ENCODE data around the gene PCBP1. TPM values are rescaled to one million over a fixed set of nuclear protein-coding genes. Genes with fewer than 3 reads are reported as not detected.
A peak's percentile ranks its signal among the peaks of the same experiment; 100 is the strongest.

PCBP1 gene
- polyA plus RNA-seq, 1 of the 3 experiments (the other 2 are of a cell fraction): 94.0 TPM

DNA sequence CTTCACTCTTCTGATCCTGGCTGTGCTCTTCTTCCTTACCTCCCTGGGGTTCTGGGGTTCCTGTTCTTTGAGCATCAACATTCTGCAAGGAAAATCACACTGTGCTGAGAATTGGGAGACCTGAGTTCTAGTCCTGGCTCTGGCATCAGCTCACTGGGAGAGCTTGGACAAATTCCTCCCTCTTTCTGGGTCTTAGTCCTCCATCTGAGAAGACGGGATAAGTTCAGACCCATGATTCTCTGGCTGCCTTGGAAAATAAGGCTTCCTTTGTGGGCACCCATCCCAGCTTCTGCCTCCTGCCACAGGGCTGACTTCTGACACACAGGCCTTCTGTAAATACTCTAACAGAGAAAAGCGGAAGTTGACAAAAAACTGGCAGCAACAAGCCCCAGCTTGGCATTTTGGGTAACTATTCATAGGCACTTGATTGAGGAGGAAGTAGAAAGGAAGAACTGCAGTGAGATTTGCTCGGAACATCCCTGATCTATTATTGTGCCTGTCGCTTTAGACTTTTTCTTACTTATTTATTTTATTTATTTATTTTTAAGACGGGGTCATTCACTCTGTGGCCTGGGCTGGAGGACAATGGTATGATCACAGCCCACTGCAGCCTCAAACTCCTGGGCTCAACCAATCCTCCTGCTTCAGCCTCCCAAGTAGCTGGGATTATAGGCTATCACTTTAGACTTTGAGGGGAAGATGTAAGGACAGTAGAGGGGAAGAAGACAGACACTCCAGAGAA is 7.9 kb downstream of the PCBP1 start:
- H3K4me2 ChIP-seq: no peak overlapping the region
- CTCF ChIA-PET: interaction anchor here (1.0 kb wide), 1 partner anchor 47 kb away, joined by 3 read pairs; no protein-coding TSS in a partner anchor
- no peaks in the 10 kb centered on the region for H3K9me3 ChIP-seq
- WGBS (ENCODE audit: low lambda C conversion rate): 77% methylated on average over 5 of the region's 5 CpGs
- H3K36me3 ChIP-seq (replicated peaks in 1 of 2; ENCODE audit: control insufficient read depth in 1 of 2, insufficient read depth in 2 of 2, low read length in 1 of 2): peaks cover 3 to 4% of the 10 kb centered on the region in 2 experiments
- peaks cover 12% of the 10 kb centered on the region; the same call in 1 of the 2 replicates for H3K79me2 ChIP-seq (ENCODE audit: insufficient read depth)
- H4K20me1 ChIP-seq (ENCODE audit: insufficient read depth): no peaks in the 10 kb centered on the region
- POLR2A ChIA-PET: no interaction called here
- no peak overlapping the region for H3K9ac ChIP-seq
- H3F3A ChIP-seq (replicated peaks; ENCODE audit: insufficient read depth): peaks cover 10% of the 10 kb centered on the region
- no peak overlapping the region for H3K27ac ChIP-seq (ENCODE audit: low read depth in 2 of 2, low read length in 1 of 2)
- no peak overlapping the region for H3K4me3 ChIP-seq (ENCODE audit: low read depth in 2 of 2, low read length in 1 of 2)
- no peak for TF ChIP-seq TAF1 (IDR thresholded peaks at IDR 0.05; ENCODE audit: borderline replicate concordance, low read depth, low read length)
- no peaks in the 10 kb centered on the region for H3K27me3 ChIP-seq (ENCODE audit: insufficient read depth)
- peak overlapping the region; percentile 51; the same call in 1 of the 2 replicates for H2AFZ ChIP-seq (ENCODE audit: low read depth)
- H3K9me2 ChIP-seq: no peaks in the 10 kb centered on the region
- no peak for DNase-seq
- peaks cover under 1 to 4% of the 10 kb centered on the region in 2 experiments; a peak in 1 of 4 replicates for H3K4me1 ChIP-seq (ENCODE audit: control insufficient read depth in 1 of 2, insufficient read depth in 2 of 2, low read depth in 1 of 2, low read length in 1 of 2)

DNA sequence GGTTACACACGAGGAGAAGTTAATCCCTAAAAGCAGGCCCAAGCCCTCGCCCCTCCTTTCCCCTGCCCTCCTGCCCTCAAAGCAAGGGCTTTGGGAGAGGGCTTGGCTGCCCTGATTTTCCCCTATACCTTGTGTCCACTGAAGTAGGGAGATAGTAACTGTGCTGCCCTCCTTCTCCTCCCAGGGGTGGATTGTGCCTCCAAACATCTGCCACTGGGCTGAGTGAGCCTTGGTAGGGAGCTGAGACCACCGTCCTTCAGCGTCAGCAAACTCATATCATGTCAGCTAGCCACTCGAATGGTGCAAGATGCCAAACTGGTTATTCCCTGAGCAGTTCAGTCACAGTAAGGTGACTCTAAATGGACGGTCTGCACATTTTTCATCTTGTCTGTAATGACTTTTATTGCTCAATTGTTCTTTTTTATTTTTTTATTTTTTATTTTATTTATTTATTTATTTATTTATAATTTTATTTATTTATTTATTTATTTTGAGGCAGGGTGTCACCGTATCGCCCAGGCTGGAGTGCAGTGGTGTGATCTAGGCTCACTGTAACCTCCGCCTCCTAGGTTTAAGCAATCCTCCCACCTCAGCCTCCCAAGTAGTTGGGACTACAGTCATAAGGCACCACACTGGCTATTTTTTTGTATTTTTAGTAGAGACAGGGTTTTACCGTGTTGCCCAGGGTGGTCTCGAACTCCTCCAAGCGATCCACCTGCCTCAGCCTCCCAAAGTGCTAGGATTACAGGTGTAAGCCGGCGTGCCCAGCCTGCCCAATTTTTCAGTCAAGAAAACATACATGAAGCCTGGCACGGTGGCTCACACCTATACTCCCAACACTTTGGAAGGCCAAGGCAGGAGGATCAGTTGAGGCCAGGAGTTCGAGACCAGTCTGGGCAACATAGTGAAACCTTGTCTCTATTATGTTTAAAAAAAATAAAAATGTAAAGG is 8.7 kb downstream of the PCBP1 start:
- H3K4me3 ChIP-seq (ENCODE audit: low read depth in 2 of 2, low read length in 1 of 2): no peak overlapping the region
- peaks cover 4% of the 10 kb centered on the region for H3F3A ChIP-seq (replicated peaks; ENCODE audit: insufficient read depth)
- H3K4me2 ChIP-seq: no peak overlapping the region
- H3K27me3 ChIP-seq (ENCODE audit: insufficient read depth): no peaks in the 10 kb centered on the region
- H3K27ac ChIP-seq (ENCODE audit: low read depth in 2 of 2, low read length in 1 of 2): no peak overlapping the region
- no peaks in the 10 kb centered on the region for H4K20me1 ChIP-seq (ENCODE audit: insufficient read depth)
- H3K36me3 ChIP-seq (replicated peaks in 1 of 2; ENCODE audit: control insufficient read depth in 1 of 2, insufficient read depth in 2 of 2, low read length in 1 of 2): no peaks in the 10 kb centered on the region
- 91% methylated on average over 16 of the region's 16 CpGs for WGBS (ENCODE audit: low lambda C conversion rate)
- ChIA-PET CTCF (interaction anchor here (1.0 kb wide), 1 partner anchor 46 kb away, joined by 3 read pairs; no protein-coding TSS in a partner anchor), POLR2A (no interaction called here)
- H3K79me2 ChIP-seq (ENCODE audit: insufficient read depth): peaks cover 7% of the 10 kb centered on the region; the same call in 1 of the 2 replicates
- TF ChIP-seq EZH2phosphoT487 (IDR thresholded peaks at IDR 0.05; ENCODE audit: borderline replicate concordance, low read depth) (no peak), NFIC (IDR thresholded peaks at IDR 0.05; ENCODE audit: borderline replicate concordance) (no peak), RXRA (IDR thresholded peaks at IDR 0.05; ENCODE audit: borderline replicate concordance, low read depth) (no peak), TCF12 (IDR thresholded peaks at IDR 0.05) (no peak), JUND (IDR thresholded peaks at IDR 0.05) (no peak), TEAD4 (IDR thresholded peaks at IDR 0.05; ENCODE audit: borderline replicate concordance, insufficient read depth) (no peak), MXI1 (IDR thresholded peaks at IDR 0.05; ENCODE audit: low read depth, low read length) (no peak), SMC3 (IDR thresholded peaks at IDR 0.05; ENCODE audit: low read depth, low read length) (no peak), POLR2AphosphoS5 (IDR thresholded peaks at IDR 0.05; ENCODE audit: low read depth, low read length) (no peak)
- TF ChIP-seq, protein P1, sequence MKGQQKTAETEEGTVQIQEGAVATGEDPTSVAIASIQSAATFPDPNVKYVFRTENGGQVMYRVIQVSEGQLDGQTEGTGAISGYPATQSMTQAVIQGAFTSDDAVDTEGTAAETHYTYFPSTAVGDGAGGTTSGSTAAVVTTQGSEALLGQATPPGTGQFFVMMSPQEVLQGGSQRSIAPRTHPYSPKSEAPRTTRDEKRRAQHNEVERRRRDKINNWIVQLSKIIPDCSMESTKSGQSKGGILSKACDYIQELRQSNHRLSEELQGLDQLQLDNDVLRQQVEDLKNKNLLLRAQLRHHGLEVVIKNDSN (IDR thresholded peaks at IDR 0.05; ENCODE audit: borderline replicate concordance, low read depth): no peak
- TF ChIP-seq, protein P2, sequence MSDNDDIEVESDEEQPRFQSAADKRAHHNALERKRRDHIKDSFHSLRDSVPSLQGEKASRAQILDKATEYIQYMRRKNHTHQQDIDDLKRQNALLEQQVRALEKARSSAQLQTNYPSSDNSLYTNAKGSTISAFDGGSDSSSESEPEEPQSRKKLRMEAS (IDR thresholded peaks at IDR 0.05; ENCODE audit: low read depth): no peak
- TF ChIP-seq, protein P3, sequence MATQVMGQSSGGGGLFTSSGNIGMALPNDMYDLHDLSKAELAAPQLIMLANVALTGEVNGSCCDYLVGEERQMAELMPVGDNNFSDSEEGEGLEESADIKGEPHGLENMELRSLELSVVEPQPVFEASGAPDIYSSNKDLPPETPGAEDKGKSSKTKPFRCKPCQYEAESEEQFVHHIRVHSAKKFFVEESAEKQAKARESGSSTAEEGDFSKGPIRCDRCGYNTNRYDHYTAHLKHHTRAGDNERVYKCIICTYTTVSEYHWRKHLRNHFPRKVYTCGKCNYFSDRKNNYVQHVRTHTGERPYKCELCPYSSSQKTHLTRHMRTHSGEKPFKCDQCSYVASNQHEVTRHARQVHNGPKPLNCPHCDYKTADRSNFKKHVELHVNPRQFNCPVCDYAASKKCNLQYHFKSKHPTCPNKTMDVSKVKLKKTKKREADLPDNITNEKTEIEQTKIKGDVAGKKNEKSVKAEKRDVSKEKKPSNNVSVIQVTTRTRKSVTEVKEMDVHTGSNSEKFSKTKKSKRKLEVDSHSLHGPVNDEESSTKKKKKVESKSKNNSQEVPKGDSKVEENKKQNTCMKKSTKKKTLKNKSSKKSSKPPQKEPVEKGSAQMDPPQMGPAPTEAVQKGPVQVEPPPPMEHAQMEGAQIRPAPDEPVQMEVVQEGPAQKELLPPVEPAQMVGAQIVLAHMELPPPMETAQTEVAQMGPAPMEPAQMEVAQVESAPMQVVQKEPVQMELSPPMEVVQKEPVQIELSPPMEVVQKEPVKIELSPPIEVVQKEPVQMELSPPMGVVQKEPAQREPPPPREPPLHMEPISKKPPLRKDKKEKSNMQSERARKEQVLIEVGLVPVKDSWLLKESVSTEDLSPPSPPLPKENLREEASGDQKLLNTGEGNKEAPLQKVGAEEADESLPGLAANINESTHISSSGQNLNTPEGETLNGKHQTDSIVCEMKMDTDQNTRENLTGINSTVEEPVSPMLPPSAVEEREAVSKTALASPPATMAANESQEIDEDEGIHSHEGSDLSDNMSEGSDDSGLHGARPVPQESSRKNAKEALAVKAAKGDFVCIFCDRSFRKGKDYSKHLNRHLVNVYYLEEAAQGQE (IDR thresholded peaks at IDR 0.05; ENCODE audit: low read depth, low read length): no peak
- DNase-seq: no peak
- no peaks in the 10 kb centered on the region for H3K9me2 ChIP-seq
- H3K4me1 ChIP-seq (ENCODE audit: control insufficient read depth in 1 of 2, insufficient read depth in 2 of 2, low read depth in 1 of 2, low read length in 1 of 2): no peaks in the 10 kb centered on the region
- H3K9me3 ChIP-seq: no peaks in the 10 kb centered on the region
- H2AFZ ChIP-seq (ENCODE audit: low read depth): 0 out of 2 replicates have a peak overlapping the region, but pooled peaks have one; percentile 51
- no peak overlapping the region for H3K9ac ChIP-seq
